DND-41 (cell line): ENCODE measurements around the gene DNAJB13.

Source experiments
- EZH2 ChIP-seq: IDR thresholded peaks from 3 replicates; pipeline ENCODE4 v1.6.1; 2012; ENCODE audit warnings: borderline replicate concordance, low read depth, mild to moderate bottlenecking, moderate library complexity, low read length, inconsistent platforms; ENCODE audit not compliant: severe bottlenecking
- TF ChIP-seq, protein P1 (sequence below): IDR thresholded peaks from 2 replicates; pipeline ENCODE4 v1.5.1; 2012; ENCODE audit warnings: borderline replicate concordance, low read length, moderate library complexity, mild to moderate bottlenecking; ENCODE audit not compliant: poor library complexity, severe bottlenecking; ENCODE audit errors: extremely low read depth

DNA sequence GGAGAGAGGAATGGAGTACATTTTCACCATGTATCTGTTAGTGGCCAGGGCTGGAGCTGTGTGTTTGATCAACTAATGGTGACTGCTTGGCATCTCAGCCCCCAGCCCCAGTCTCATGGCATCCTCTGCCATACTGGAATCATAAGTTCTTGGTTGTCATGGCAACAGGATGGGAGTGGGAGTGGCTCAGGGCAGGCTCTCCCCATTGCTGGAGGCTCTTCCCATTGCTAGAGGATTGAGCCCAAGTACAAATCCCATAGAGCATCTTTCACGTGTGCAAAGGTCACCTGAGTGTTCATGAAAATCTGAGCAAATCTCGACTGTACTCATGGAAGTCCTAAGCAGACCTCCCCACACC, 14.9 kb downstream of the DNAJB13 start:
- TF ChIP-seq, protein P1, sequence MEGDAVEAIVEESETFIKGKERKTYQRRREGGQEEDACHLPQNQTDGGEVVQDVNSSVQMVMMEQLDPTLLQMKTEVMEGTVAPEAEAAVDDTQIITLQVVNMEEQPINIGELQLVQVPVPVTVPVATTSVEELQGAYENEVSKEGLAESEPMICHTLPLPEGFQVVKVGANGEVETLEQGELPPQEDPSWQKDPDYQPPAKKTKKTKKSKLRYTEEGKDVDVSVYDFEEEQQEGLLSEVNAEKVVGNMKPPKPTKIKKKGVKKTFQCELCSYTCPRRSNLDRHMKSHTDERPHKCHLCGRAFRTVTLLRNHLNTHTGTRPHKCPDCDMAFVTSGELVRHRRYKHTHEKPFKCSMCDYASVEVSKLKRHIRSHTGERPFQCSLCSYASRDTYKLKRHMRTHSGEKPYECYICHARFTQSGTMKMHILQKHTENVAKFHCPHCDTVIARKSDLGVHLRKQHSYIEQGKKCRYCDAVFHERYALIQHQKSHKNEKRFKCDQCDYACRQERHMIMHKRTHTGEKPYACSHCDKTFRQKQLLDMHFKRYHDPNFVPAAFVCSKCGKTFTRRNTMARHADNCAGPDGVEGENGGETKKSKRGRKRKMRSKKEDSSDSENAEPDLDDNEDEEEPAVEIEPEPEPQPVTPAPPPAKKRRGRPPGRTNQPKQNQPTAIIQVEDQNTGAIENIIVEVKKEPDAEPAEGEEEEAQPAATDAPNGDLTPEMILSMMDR, result no peak
- TF ChIP-seq EZH2, result no peak
